ENCODE measurements around the gene WBP2NL.

DNA sequence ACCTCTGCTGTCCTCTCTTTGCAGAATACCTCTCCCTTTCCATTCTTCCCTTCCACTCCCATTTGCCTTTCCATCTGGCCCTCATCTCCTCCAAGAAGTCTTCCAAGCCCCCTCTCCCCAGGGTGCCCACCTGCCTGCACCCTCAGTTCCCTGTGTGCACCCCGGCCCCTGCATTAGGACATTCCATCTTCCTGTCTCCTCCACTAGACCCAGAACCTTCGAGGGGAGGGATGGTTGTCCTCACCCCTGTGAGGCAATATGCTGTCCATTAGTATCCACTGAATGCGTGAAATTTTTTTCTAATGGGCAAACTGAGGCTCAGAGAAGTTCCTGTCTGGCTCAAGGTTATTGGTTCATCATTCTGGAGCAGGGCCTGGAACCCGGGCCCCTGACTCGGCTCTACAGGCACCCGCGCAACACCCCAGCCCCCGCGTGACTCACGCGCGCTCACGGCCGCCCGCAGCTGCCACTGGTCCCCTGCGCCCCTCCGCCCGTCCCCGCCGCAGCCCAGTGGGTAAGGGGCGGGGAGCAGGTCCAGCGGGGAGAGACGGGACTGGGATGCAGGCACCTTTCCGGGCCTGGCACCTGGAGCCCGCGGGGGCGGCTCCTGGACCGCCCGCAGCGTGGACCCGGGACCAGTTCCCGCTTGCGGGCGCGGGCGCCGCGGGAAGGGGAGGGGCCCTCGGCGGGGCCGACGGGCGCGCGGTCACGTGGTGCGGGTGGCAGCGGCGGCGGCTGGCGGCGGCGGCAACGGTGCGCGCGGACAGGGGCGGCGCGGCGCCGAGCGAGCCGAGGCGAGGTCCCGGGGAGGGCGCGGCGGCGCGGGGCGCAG, 22.3 kb upstream of the WBP2NL start:
- no peak for TF ChIP-seq MXI1 (conservative IDR thresholded peaks at IDR 0.05; ENCODE audit: poor library complexity, severe bottlenecking)
- TF ChIP-seq CTCF (IDR thresholded peaks at IDR 0.05; ENCODE audit: poor library complexity, severe bottlenecking) = no peak
- TF ChIP-seq SMC3 (conservative IDR thresholded peaks at IDR 0.05; ENCODE audit: poor library complexity) = no peak
- TF ChIP-seq EZH2 (IDR thresholded peaks at IDR 0.05; ENCODE audit: borderline replicate concordance, insufficient read depth, low read length, poor library complexity, severe bottlenecking) = no peak
- TF ChIP-seq POLR2AphosphoS5 (IDR thresholded peaks at IDR 0.05) = peak; percentile 31
- TF ChIP-seq TAF1 (IDR thresholded peaks at IDR 0.05; ENCODE audit: low read depth) = peak; percentile 21
